ENCODE results near the gene RNF133.

Gene RNF133

DNA sequence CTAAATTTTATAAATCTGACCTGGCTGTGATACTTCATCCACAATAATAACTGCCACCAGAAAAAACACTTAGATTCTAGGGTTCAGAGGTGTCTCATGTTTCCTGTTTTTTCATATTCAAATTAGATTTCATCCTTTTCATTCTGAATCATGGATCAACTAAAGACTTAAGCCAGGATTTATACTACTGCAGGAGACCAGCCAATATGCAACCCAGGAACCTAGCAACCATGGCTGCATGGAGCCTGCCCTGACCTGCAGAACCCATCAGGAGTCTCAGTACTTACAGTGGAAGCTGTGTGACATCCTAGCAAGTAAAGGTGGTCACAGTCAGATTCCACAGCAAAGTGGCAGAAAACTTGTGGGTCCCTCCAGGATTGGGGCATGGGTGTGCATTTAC, 44.3 kb upstream of the RNF133 start:
- Histone ChIP-seq H3K4me2 (ENCODE audit: low read depth, low read length) (no peak overlapping the region), H3K27ac (ENCODE audit: low read length) (no peak overlapping the region), H3K9ac (ENCODE audit: low read length) (no peak overlapping the region), H3K27me3 (replicated peaks; ENCODE audit: insufficient read depth, low read length) (no peaks in the 10 kb centered on the region), H3K79me2 (ENCODE audit: low read length) (peaks cover 15% of the 10 kb centered on the region), H3F3A (ENCODE audit: insufficient read depth, low read length) (no peaks in the 10 kb centered on the region), H3K9me2 (replicated peaks; ENCODE audit: insufficient read depth, low read length) (no peaks in the 10 kb centered on the region), H4K20me1 (ENCODE audit: insufficient read depth, low read length) (no peaks in the 10 kb centered on the region), H3K9me3 (replicated peaks; ENCODE audit: insufficient read depth, low read length) (no peaks in the 10 kb centered on the region), H3K4me3 (ENCODE audit: low read length) (no peak overlapping the region), H2AFZ (ENCODE audit: low read length) (no peak overlapping the region), H3K36me3 (replicated peaks; ENCODE audit: insufficient read depth, low read length) (no peaks in the 10 kb centered on the region), H3K4me1 (ENCODE audit: low read length) (peaks cover 9% of the 10 kb centered on the region)
- no peak for DNase-seq
- TF ChIP-seq CTCF (IDR thresholded peaks at IDR 0.05; ENCODE audit: low read length), result no peak
- no peak for TF ChIP-seq EZH2phosphoT487 (IDR thresholded peaks at IDR 0.05; ENCODE audit: low read length)
- TF ChIP-seq EZH2 (optimal IDR thresholded peaks at IDR 0.05; ENCODE audit: low read depth, low read length), result no peak

DNA sequence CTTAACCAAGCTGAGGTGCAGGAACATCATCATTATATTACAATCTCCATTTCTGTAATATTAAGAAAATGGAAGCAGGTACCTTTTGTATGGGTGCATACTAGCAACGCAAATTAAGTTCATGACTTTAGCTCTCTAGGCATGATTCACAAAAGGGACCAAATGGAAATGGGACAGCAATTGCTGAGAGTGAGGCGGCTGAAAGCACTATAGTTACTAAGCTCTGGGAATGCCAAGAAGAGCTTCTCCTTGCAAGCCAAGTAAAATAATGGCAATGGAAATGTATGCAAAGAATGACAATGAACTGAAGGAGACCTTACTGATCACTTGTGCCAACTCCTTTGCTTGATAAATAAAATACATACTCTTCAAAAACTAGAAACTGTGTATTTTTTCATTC, 40.0 kb upstream of the RNF133 start:
- no peak overlapping the region for H3K27ac ChIP-seq (ENCODE audit: low read length)

DNA sequence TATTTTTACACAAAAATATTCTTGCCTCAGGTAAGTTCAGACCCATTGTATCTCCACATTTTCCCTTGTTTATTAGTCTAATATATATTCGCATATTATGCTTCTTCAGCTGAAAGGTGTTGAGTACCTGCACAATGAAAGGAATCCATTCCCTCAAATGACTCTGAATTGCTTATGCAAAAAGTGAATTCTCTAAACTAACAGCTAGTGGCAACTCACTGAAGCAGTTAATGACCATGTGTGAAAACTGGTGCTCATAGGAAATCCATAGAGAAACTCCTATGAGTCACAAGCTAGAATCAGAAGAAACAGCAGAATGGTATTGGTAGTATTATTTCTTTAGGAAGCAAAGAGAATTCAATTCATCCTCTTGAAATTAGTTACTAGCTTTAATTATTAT, 37.3 kb upstream of the RNF133 start:
- Histone ChIP-seq H3K9me2 (replicated peaks; ENCODE audit: insufficient read depth, low read length) (no peaks in the 10 kb centered on the region), H3K4me1 (ENCODE audit: low read length) (no peaks in the 10 kb centered on the region), H3K9me3 (replicated peaks; ENCODE audit: insufficient read depth, low read length) (no peaks in the 10 kb centered on the region), H3K4me2 (ENCODE audit: low read depth, low read length) (no peak overlapping the region), H2AFZ (ENCODE audit: low read length) (no peak overlapping the region), H3K4me3 (ENCODE audit: low read length) (no peak overlapping the region), H3F3A (ENCODE audit: insufficient read depth, low read length) (no peaks in the 10 kb centered on the region), H3K27ac (ENCODE audit: low read length) (no peak overlapping the region), H3K79me2 (ENCODE audit: low read length) (peaks cover 20% of the 10 kb centered on the region), H3K36me3 (replicated peaks; ENCODE audit: insufficient read depth, low read length) (peaks cover 5% of the 10 kb centered on the region; the same call in 1 of the 2 replicates), H4K20me1 (ENCODE audit: insufficient read depth, low read length) (no peaks in the 10 kb centered on the region), H3K9ac (ENCODE audit: low read length) (no peak overlapping the region), H3K27me3 (replicated peaks; ENCODE audit: insufficient read depth, low read length) (no peaks in the 10 kb centered on the region)
- DNase-seq, result no peak
- TF ChIP-seq CTCF (IDR thresholded peaks at IDR 0.05; ENCODE audit: low read length), result no peak
- TF ChIP-seq EZH2 (optimal IDR thresholded peaks at IDR 0.05; ENCODE audit: low read depth, low read length), result no peak
- no peak for TF ChIP-seq EZH2phosphoT487 (IDR thresholded peaks at IDR 0.05; ENCODE audit: low read length)

More for the DNA sequence above, 40.0 kb upstream of the RNF133 start:
- Histone ChIP-seq H3K4me3 (ENCODE audit: low read length) (no peak overlapping the region), H4K20me1 (ENCODE audit: insufficient read depth, low read length) (no peaks in the 10 kb centered on the region), H3K9me3 (replicated peaks; ENCODE audit: insufficient read depth, low read length) (no peaks in the 10 kb centered on the region), H3K36me3 (replicated peaks; ENCODE audit: insufficient read depth, low read length) (peaks cover 5% of the 10 kb centered on the region; the same call in 1 of the 2 replicates), H2AFZ (ENCODE audit: low read length) (no peak overlapping the region), H3K27me3 (replicated peaks; ENCODE audit: insufficient read depth, low read length) (no peaks in the 10 kb centered on the region), H3K79me2 (ENCODE audit: low read length) (peaks cover 15% of the 10 kb centered on the region), H3K4me1 (ENCODE audit: low read length) (peaks cover 4% of the 10 kb centered on the region), H3F3A (ENCODE audit: insufficient read depth, low read length) (no peaks in the 10 kb centered on the region), H3K9ac (ENCODE audit: low read length) (no peak overlapping the region), H3K4me2 (ENCODE audit: low read depth, low read length) (no peak overlapping the region), H3K9me2 (replicated peaks; ENCODE audit: insufficient read depth, low read length) (no peaks in the 10 kb centered on the region)
- TF ChIP-seq CTCF (IDR thresholded peaks at IDR 0.05; ENCODE audit: low read length) (no peak), EZH2 (optimal IDR thresholded peaks at IDR 0.05; ENCODE audit: low read depth, low read length) (no peak), EZH2phosphoT487 (IDR thresholded peaks at IDR 0.05; ENCODE audit: low read length) (no peak)
- no peak for DNase-seq
